Measurements from ENCODE around the gene ERVFRD-1. TPM values are rescaled to one million over a fixed set of nuclear protein-coding genes. Genes with fewer than 3 reads are reported as not detected.

Gene ERVFRD-1
- total RNA-seq, 1 donor, result not detected

- H3K4me3 ChIP-seq (ENCODE audit: low read depth, low read length), result no peak overlapping the region
- TF ChIP-seq, protein P1, sequence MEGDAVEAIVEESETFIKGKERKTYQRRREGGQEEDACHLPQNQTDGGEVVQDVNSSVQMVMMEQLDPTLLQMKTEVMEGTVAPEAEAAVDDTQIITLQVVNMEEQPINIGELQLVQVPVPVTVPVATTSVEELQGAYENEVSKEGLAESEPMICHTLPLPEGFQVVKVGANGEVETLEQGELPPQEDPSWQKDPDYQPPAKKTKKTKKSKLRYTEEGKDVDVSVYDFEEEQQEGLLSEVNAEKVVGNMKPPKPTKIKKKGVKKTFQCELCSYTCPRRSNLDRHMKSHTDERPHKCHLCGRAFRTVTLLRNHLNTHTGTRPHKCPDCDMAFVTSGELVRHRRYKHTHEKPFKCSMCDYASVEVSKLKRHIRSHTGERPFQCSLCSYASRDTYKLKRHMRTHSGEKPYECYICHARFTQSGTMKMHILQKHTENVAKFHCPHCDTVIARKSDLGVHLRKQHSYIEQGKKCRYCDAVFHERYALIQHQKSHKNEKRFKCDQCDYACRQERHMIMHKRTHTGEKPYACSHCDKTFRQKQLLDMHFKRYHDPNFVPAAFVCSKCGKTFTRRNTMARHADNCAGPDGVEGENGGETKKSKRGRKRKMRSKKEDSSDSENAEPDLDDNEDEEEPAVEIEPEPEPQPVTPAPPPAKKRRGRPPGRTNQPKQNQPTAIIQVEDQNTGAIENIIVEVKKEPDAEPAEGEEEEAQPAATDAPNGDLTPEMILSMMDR (IDR thresholded peaks at IDR 0.05; ENCODE audit: insufficient read depth, low read length), result no peak
- DNase-seq (ENCODE audit: low read depth), result no peak
Measured at GRCh38 chr6:11140056-11140455, 28.5 kb upstream of the ERVFRD-1 start.

DNA sequence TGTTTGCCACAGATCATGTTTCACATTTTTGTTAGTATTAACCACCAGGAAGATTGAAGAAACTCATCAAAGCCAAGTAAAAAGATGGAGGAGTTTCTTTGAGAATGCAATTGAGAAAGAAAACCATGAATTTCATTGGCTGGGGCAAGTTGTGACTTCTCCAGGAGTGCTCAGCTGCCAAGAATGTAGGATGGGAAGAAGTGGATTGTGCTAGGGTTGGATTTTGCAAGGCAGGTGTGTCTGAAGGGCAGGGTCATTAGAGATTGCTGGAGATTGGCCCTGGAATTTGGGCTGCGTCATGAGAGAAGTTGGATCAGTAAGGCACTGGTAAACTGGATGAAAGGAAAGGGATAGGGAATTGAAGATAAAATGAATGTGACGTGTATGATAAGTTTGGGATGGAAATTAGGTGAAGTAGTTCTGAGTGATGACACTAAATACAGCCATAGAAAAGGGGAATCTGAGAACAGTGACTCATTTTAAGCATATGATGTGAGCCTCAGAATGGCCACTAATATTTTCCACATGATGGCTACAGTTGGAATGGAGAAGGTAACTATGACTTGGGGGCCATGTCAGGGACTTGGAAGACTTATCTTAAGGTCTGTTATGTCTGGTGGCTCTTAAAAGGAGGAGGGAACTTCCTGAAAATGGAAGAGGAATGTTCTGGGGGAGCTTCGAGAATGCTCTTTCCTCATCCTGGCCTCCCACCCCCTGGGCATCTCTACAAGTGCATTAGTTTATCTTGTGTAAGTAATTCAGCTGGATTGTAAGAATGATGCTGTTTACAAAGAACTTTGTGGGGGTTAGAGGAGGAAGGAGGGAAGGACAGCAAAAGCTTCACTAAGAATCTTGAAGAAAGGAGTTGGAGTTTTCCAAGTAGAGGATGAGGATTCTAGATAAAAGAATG, 27.8 kb upstream of the ERVFRD-1 start:
- TF ChIP-seq, protein P1 (IDR thresholded peaks at IDR 0.05; ENCODE audit: insufficient read depth, low read length), result no peak
- DNase-seq (ENCODE audit: low read depth), result peak; percentile 30
- no peak overlapping the region for H3K4me3 ChIP-seq (ENCODE audit: low read depth, low read length)

- no peak for DNase-seq (ENCODE audit: low read depth)
- TF ChIP-seq, protein P1 (IDR thresholded peaks at IDR 0.05; ENCODE audit: insufficient read depth, low read length), result no peak
- no peak overlapping the region for H3K4me3 ChIP-seq (ENCODE audit: low read depth, low read length)
Measured at GRCh38 chr6:11136809-11137208, 25.3 kb upstream of the ERVFRD-1 start.

DNA sequence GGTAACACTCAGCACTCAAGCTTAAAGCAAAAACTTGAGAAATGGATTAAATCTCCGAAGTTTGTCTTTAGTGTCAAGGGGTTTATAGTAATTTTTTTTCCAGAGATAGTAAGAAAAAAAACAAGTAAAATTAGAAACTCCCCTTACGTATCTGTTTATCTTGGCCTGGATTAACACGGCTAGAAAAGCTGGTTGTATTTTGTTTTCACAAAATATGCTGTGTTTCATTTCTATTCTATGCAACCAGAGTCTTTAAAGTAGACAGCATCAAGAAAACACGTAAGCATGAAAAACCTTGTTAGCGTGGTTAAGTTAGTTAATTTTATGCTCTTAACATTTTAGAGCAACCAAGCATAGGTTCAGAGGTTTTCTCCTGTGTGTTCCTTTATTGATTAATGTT, 21.8 kb upstream of the ERVFRD-1 start:
- no peak overlapping the region for H3K4me3 ChIP-seq (ENCODE audit: low read depth, low read length)
- DNase-seq (ENCODE audit: low read depth), result no peak
- TF ChIP-seq, protein P1 (IDR thresholded peaks at IDR 0.05; ENCODE audit: insufficient read depth, low read length), result no peak

- DNase-seq (ENCODE audit: low read depth), result peak; percentile 27
Measured at GRCh38 chr6:11132194-11132888, 20.8 kb upstream of the ERVFRD-1 start.

GRCh38 chr6:11130605-11131004, 19.1 kb upstream of the ERVFRD-1 start:
- no peak overlapping the region for H3K4me3 ChIP-seq (ENCODE audit: low read depth, low read length)
- TF ChIP-seq, protein P1 (IDR thresholded peaks at IDR 0.05; ENCODE audit: insufficient read depth, low read length), result no peak
- DNase-seq (ENCODE audit: low read depth), result no peak

More at GRCh38 chr6:11132194-11132888, 20.8 kb upstream of the ERVFRD-1 start:
- H3K4me3 ChIP-seq (ENCODE audit: low read depth, low read length), result no peak overlapping the region
- TF ChIP-seq, protein P1 (IDR thresholded peaks at IDR 0.05; ENCODE audit: insufficient read depth, low read length), result no peak
